ENCODE measurements around the gene KCNMA1. TPM values are rescaled to one million over a fixed set of nuclear protein-coding genes. Genes with fewer than 3 reads are reported as not detected.

The KCNMA1 gene
- total and polyA plus RNA-seq, 3 donors from 2014 or later = 13.6 to 36.1 (median 24.7) TPM

DNA sequence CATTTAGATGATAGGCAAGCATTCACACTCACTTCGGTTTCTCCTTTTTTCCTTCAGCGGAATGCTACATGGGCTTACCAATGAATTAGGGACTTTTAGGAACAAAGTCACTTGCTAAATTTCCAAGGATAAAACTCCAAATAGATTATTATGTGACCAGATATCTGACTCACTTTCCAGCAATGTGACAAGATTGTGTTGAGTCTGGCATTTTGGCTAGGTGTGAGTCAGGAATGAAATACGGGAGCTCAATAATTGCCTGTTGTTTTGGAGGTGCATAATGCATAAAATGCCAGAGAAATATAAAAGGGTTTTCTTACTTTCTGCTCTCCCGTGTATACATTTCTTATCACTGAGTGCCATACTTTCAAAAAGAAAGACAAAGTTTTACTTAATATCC is 721.1 kb downstream of the KCNMA1 start:
- 82 to 84% methylated on average over 4 of the region's 4 CpGs for WGBS, 2 donors
- no peak for DNase-seq
- TF ChIP-seq, protein P1, sequence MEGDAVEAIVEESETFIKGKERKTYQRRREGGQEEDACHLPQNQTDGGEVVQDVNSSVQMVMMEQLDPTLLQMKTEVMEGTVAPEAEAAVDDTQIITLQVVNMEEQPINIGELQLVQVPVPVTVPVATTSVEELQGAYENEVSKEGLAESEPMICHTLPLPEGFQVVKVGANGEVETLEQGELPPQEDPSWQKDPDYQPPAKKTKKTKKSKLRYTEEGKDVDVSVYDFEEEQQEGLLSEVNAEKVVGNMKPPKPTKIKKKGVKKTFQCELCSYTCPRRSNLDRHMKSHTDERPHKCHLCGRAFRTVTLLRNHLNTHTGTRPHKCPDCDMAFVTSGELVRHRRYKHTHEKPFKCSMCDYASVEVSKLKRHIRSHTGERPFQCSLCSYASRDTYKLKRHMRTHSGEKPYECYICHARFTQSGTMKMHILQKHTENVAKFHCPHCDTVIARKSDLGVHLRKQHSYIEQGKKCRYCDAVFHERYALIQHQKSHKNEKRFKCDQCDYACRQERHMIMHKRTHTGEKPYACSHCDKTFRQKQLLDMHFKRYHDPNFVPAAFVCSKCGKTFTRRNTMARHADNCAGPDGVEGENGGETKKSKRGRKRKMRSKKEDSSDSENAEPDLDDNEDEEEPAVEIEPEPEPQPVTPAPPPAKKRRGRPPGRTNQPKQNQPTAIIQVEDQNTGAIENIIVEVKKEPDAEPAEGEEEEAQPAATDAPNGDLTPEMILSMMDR (IDR thresholded peaks at IDR 0.05) = no peak
- TF ChIP-seq POLR2A (IDR thresholded peaks at IDR 0.05) = no peak
- Histone ChIP-seq H3K27me3 (no peaks in the 10 kb centered on the region), H3K36me3 (ENCODE audit: low read depth, missing control alignments) (no peaks in the 10 kb centered on the region), H3K9me3 (no peaks in the 10 kb centered on the region), H3K4me1 (no peaks in the 10 kb centered on the region), H3K27ac (no peak overlapping the region), H3K4me3 (no peak overlapping the region)
- intact Hi-C loops (cut with DNase I; ENCODE audit: low total_unique reads) = no loop called here

- 81 to 100% methylated on average over 2 of the region's 2 CpGs for WGBS, 2 donors
- no peak overlapping the region for H3K4me3 ChIP-seq
- no peaks in the 10 kb centered on the region for H3K4me1 ChIP-seq
- H3K27me3 ChIP-seq = no peaks in the 10 kb centered on the region
- no peaks in the 10 kb centered on the region for H3K36me3 ChIP-seq (ENCODE audit: low read depth, missing control alignments)
- intact Hi-C loops (cut with DNase I; ENCODE audit: low total_unique reads) = no loop called here
- no peaks in the 10 kb centered on the region for H3K9me3 ChIP-seq
- no peak for DNase-seq
- H3K27ac ChIP-seq = no peak overlapping the region
- TF ChIP-seq, protein P1 (IDR thresholded peaks at IDR 0.05) = no peak
- no peak for TF ChIP-seq POLR2A (IDR thresholded peaks at IDR 0.05)
Measured at GRCh38 chr10:76915316-76915715, 722.3 kb downstream of the KCNMA1 start.

DNA sequence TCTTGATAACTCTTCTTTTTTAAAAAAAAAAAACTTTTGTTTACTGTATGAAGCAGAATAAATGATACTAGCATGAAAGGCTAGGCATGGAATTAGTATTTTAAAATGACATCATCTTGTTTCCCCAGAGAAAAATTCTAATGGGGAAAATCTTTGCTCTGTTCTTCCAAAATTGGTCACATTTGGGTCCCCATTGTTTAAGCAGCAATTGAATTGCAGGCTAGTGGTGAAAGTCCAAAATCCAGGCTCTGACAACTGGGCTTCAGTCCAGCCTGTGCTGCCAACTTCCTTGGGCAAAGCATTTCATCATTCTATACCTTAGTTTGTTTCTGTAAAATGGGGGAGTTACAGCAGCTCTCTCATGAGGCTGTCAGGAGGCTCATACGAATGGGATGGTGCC is 726.4 kb downstream of the KCNMA1 start:
- Histone ChIP-seq H3K4me1 (no peaks in the 10 kb centered on the region), H3K36me3 (ENCODE audit: low read depth, missing control alignments) (no peaks in the 10 kb centered on the region), H3K4me3 (no peak overlapping the region), H3K27ac (no peak overlapping the region), H3K9me3 (no peaks in the 10 kb centered on the region), H3K27me3 (no peaks in the 10 kb centered on the region)
- DNase-seq = no peak
- TF ChIP-seq, protein P1 (IDR thresholded peaks at IDR 0.05) = no peak
- no peak for TF ChIP-seq POLR2A (IDR thresholded peaks at IDR 0.05)
- intact Hi-C loops (cut with DNase I; ENCODE audit: low total_unique reads) = no loop called here
- WGBS, 2 donors = 100% methylated on average over 1 of the region's 1 CpG

DNA sequence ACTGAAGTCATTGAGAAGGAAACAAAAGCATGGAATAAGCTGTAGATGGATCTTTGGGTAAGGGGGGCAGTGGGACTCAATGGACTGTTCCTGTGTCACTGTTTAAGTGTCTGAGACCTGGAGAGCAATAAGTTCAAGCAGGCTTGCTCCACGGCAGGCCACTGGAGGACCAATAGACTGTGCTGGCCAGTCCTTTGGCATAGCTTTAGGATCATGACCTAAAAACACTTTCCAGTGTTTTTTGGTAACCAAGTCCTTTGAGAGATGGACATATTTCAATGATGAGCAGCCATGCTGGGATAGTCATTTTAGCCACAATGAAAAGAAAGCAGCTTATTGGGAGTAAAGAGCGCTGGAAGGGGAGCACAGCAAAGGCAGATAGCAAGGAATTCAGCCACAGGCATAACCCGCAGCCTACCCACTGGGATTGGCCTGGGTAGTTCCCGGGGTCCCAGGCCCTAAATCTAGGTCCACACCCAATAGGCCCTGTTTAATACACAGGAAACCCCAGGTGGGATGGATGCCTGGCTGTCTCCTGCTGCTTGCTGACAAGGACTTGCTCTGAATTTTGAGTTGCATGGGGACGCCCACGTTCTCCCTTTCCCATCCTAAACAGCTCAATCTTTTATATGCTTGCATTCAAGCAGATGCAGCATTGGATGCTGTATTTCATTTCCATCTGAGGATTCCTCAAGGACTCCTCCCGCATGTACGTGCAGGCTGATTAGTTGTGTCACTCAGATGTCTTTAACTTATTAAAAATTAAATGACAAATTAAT is 727.2 kb downstream of the KCNMA1 start:
- H3K36me3 ChIP-seq (ENCODE audit: low read depth, missing control alignments) = no peaks in the 10 kb centered on the region
- no peak for DNase-seq
- intact Hi-C loops (cut with DNase I; ENCODE audit: low total_unique reads) = no loop called here
- no peaks in the 10 kb centered on the region for H3K9me3 ChIP-seq
- no peak overlapping the region for H3K4me3 ChIP-seq
- no peaks in the 10 kb centered on the region for H3K27me3 ChIP-seq
- H3K4me1 ChIP-seq = no peaks in the 10 kb centered on the region
- WGBS, 2 donors = 92 to 94% methylated on average over 8 of the region's 8 CpGs
- TF ChIP-seq POLR2A (IDR thresholded peaks at IDR 0.05) = no peak
- TF ChIP-seq, protein P1 (IDR thresholded peaks at IDR 0.05) = no peak
- no peak overlapping the region for H3K27ac ChIP-seq

DNA sequence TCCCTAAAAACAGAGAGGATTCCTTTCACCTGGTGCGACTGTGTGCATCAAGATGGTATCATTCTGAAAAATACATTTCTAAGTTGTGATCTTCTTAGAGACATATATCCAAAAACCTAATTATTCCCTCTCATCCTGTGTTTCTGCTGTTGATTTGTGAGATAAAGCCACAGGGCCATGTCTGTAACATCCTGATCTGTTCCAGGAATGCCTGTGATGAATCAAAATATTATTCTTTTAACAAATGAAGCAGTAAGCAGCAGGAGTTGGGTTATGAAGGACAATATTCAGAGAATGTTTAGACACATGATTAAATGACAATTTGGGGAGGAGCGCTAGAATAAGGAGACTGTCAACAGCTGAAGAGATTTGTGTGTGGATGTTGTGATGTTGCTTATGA is 731.4 kb downstream of the KCNMA1 start:
- intact Hi-C loops (cut with DNase I; ENCODE audit: low total_unique reads) = no loop called here
- TF ChIP-seq POLR2A (IDR thresholded peaks at IDR 0.05) = no peak
- TF ChIP-seq, protein P1 (IDR thresholded peaks at IDR 0.05) = no peak
- Histone ChIP-seq H3K36me3 (ENCODE audit: low read depth, missing control alignments) (no peaks in the 10 kb centered on the region), H3K27ac (no peak overlapping the region), H3K4me1 (no peaks in the 10 kb centered on the region), H3K9me3 (no peaks in the 10 kb centered on the region), H3K27me3 (no peaks in the 10 kb centered on the region), H3K4me3 (no peak overlapping the region)
- 91 to 92% methylated on average over 2 of the region's 2 CpGs for WGBS, 2 donors
- DNase-seq = no peak
